ENCODE results near the gene FBXO48.
A peak's percentile ranks its signal among the peaks of the same experiment; 100 is the strongest.

The FBXO48 gene

DNA sequence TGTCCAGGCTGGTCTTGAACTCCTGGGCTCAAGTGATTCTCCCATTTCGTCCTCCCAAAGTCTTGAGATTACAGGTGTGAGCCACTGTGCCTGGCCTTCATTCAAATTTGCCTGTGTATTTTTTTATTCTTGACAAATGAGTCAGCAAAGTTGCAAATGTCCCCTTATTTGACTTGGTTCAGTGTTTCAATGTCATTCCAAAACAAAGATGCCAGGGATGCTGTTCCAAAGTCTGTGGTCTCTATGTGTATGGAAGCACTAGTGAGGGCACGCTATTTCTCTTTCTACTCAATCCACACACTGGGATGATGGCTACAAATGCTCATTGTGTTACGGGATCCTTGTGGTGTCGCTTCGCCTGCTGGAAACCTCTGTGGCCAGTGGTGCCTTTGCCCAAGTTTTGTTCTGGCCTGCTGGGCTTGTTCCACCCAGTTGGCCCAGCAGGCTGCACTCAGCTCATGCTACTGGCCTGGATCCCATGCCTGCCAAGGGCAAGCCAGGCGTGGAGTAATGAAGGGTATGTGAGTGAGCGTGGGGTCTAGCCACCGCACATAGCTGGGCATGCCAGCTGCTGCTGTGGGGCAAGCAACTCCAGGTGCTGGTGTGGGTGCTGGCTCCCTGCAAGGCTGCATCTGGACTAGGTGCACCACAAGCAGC is 35.6 kb downstream of the FBXO48 start:
- no peak for DNase-seq (ENCODE audit: low read depth in 2 of 2)
- TF ChIP-seq, protein P1, sequence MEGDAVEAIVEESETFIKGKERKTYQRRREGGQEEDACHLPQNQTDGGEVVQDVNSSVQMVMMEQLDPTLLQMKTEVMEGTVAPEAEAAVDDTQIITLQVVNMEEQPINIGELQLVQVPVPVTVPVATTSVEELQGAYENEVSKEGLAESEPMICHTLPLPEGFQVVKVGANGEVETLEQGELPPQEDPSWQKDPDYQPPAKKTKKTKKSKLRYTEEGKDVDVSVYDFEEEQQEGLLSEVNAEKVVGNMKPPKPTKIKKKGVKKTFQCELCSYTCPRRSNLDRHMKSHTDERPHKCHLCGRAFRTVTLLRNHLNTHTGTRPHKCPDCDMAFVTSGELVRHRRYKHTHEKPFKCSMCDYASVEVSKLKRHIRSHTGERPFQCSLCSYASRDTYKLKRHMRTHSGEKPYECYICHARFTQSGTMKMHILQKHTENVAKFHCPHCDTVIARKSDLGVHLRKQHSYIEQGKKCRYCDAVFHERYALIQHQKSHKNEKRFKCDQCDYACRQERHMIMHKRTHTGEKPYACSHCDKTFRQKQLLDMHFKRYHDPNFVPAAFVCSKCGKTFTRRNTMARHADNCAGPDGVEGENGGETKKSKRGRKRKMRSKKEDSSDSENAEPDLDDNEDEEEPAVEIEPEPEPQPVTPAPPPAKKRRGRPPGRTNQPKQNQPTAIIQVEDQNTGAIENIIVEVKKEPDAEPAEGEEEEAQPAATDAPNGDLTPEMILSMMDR (IDR thresholded peaks at IDR 0.05; ENCODE audit: low read depth, low read length): no peak
- H3K4me3 ChIP-seq (replicated peaks in 1 of 2; ENCODE audit: low read depth in 2 of 2, low read length in 2 of 2): no peak overlapping the region

DNA sequence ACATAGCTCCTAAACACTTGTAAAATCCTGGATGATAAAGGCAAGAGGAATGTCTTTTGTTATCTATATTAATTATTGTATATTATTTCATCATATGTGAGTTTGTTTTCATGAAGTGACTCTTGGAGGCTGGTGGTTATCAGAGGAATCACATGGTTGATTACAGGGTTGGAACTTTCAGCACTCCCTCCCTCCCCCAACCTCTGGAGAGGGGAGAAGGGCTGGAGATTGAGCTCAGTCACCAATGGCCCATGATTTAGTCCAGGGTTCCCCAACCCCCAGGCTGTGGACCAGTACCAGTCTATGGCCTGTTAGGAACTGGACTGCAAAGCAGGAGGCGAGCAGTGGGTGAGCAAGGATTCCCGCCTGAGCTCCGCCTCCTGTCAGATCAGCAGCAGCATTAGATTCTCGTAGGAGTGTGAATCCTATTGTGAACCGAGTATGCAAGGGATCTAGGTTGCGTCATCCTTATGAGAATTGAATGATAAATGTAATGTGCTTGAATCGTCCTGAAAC is 37.7 kb downstream of the FBXO48 start:
- no peak overlapping the region for H3K4me3 ChIP-seq (replicated peaks in 1 of 2; ENCODE audit: low read depth in 2 of 2, low read length in 2 of 2)
- DNase-seq (ENCODE audit: low read depth in 2 of 2): peak in 1 of 2 donors; percentile 14
- TF ChIP-seq, protein P1 (IDR thresholded peaks at IDR 0.05; ENCODE audit: low read depth, low read length): no peak

DNA sequence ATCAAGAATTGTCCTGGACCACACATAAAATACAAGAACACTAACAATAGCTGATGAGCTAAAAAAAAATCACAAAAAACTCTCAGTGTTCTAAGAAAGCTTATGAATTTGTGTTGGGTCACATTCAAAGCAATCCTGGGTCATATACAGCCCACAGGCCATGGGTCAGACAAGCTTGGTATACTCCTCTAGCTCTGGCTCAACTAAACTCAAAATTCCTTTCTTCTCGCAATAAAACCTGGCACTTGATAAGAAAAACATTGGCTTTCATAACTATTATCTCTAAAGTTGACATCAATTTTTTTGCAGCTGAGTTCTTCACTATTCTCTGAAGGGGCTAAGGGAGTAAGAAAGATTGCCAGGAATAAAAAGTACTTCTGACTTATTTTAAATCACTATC is 38.3 kb downstream of the FBXO48 start:
- TF ChIP-seq, protein P1 (IDR thresholded peaks at IDR 0.05; ENCODE audit: low read depth, low read length): no peak
- DNase-seq (ENCODE audit: low read depth in 2 of 2): no peak
- H3K4me3 ChIP-seq (replicated peaks in 1 of 2; ENCODE audit: low read depth in 2 of 2, low read length in 2 of 2): no peak overlapping the region

DNA sequence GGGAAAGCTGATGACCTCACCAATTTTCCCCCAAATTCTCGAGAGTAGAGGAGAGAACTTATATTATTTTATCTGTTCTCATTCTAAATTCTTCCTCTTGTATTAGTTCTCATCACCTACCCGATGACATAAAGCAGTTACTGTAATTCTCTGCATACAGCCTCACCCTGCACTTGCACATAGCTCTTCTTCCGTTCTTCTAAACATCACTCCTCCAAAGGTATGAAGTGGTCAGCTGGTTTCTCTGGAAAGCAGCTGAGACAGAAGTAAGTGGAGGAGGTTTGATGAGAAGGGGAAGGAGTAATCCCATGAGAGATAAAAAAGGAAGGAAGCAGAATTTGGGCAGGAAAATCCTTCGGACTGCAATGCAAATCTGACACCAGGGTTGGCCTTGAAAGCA is 39.0 kb downstream of the FBXO48 start:
- TF ChIP-seq, protein P1 (IDR thresholded peaks at IDR 0.05; ENCODE audit: low read depth, low read length): no peak
- no peak overlapping the region for H3K4me3 ChIP-seq (replicated peaks in 1 of 2; ENCODE audit: low read depth in 2 of 2, low read length in 2 of 2)
- DNase-seq (ENCODE audit: low read depth in 2 of 2): no peak

DNA sequence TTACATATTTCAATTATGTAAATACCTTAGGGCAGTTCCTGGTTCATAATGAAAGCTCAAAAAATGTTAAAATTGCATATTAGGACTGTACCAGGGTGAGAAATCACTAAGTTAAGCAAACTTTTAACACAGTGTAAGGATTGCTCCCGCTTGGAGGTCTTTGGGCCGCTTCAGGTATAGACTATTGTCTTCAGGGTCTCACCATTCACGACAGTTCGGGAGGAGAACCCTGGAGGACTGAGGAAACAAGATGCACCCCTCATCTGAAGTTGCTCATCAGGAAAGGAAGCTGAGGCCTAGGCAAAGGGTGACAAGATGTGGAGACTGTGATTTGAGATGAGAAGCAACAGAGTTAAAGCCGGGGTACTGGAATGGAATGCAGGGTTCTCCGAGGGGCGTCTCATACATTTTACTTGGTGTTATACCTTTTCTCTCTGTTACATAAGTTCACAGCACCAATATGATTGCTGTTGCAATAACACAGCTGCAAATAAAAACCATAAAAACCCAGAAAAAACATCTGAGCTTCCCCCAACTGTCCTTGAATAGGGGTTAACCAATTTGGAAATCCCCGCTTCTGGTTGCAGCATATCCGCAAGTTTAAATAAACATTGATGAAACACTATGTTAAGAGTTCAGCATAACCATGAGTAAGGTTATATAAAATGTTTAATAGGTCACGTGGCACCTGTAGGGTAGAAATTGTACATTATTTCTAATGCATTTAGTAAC is 40.1 kb downstream of the FBXO48 start:
- peak in 1 of 2 donors; percentile 52 for DNase-seq (ENCODE audit: low read depth in 2 of 2)
- H3K4me3 ChIP-seq (replicated peaks in 1 of 2; ENCODE audit: low read depth in 2 of 2, low read length in 2 of 2): no peak overlapping the region
- TF ChIP-seq, protein P1 (IDR thresholded peaks at IDR 0.05; ENCODE audit: low read depth, low read length): no peak

DNA sequence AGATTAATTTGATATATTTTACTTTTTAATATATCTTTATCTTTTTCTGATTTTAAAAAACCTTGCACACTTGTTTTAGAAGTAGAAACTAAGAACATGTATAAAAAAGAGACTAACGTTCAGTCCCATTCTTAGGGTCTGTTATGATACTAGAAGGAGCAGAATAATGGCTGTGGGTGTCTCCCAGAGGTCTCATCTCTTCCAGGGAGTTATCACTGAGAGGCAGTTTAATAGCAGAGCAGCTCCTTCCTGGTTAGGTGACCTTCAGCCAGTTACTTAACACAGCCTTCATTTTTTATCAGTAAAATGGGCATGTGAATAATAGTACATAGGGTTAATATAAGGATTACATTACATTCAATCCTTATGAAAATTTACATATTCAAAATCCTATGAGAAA is 40.6 kb downstream of the FBXO48 start:
- no peak overlapping the region for H3K4me3 ChIP-seq (replicated peaks in 1 of 2; ENCODE audit: low read depth in 2 of 2, low read length in 2 of 2)
- TF ChIP-seq, protein P1 (IDR thresholded peaks at IDR 0.05; ENCODE audit: low read depth, low read length): no peak
- no peak for DNase-seq (ENCODE audit: low read depth in 2 of 2)

Data from cardiac fibroblast (primary cell).